ENCODE results near the gene LRMDA.

DNA sequence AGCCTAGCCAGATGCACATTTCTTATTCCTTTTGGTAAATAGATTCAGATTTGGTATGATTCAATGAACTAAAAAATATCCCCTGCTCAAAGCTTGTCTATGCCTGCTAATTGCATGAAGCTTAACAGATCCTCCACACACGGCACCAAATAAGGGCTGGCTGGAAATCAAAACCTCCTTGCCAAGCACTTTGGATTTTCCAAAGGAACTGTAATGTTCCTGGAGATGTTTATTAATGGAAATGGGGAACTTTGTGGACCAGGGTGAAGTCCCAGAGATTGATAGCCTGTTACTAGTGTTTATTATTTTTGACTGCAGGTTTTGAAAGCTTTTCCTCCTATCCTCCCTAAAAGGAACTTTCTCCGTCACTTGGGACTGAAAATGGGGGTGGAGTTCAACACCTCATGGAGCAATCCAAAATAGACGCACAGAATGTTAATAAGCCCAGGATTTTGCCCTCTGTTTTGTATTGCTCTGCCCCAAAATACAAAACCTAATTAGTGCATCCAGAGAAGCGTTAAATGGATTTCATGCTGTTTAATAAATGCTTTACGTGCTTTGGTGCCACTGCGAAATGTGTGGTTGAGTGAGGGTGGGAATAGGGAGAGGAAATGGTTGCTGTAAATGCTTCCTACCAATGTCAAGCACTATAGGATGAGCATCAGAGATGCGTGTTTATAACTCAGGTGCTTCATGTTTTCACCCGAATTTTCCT lies 1027.7 kb downstream of the LRMDA start:
- TF ChIP-seq, protein P1, sequence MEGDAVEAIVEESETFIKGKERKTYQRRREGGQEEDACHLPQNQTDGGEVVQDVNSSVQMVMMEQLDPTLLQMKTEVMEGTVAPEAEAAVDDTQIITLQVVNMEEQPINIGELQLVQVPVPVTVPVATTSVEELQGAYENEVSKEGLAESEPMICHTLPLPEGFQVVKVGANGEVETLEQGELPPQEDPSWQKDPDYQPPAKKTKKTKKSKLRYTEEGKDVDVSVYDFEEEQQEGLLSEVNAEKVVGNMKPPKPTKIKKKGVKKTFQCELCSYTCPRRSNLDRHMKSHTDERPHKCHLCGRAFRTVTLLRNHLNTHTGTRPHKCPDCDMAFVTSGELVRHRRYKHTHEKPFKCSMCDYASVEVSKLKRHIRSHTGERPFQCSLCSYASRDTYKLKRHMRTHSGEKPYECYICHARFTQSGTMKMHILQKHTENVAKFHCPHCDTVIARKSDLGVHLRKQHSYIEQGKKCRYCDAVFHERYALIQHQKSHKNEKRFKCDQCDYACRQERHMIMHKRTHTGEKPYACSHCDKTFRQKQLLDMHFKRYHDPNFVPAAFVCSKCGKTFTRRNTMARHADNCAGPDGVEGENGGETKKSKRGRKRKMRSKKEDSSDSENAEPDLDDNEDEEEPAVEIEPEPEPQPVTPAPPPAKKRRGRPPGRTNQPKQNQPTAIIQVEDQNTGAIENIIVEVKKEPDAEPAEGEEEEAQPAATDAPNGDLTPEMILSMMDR (conservative IDR thresholded peaks at IDR 0.05; ENCODE audit: low read length), result no peak
- TF ChIP-seq EZH2phosphoT487 (IDR thresholded peaks at IDR 0.05; ENCODE audit: borderline replicate concordance, low read depth, low read length), result no peak

All from OCI-LY7 (cell line).